ENCODE results near the gene SUFU. TPM values are rescaled to one million over a fixed set of nuclear protein-coding genes. Genes with fewer than 3 reads are reported as not detected.

The SUFU gene
- total and polyA plus RNA-seq, 2 of the 4 experiments (the other 2 are of a cell fraction), result 2.2 to 11.0 TPM

GRCh38 chr10:102457591-102458150, 46.1 kb upstream of the SUFU start:
- Histone ChIP-seq H2AK9ac (replicated peaks; ENCODE audit: low read depth, low read length, poor library complexity) (no peak overlapping the region), H4K5ac (ENCODE audit: low read depth, low read length) (no peak overlapping the region), H3K18ac (ENCODE audit: low read depth, low read length) (no peak overlapping the region), H3K14ac (replicated peaks; ENCODE audit: low read depth, low read length) (no peak overlapping the region), H3K4ac (ENCODE audit: low read depth, low read length) (no peak overlapping the region), H3K9me3 (ENCODE audit: control insufficient read depth, insufficient read depth, low read length) (no peaks in the 10 kb centered on the region), H3K36me3 (ENCODE audit: control insufficient read depth, insufficient read depth, low read length) (no peaks in the 10 kb centered on the region), H3K9ac (ENCODE audit: low read depth, low read length) (no peak overlapping the region), H2BK20ac (ENCODE audit: low read depth, low read length) (no peak overlapping the region), H2BK120ac (ENCODE audit: low read depth, low read length) (no peak overlapping the region), H3K4me1 (ENCODE audit: control insufficient read depth, insufficient read depth, low read length) (peaks cover 15% of the 10 kb centered on the region), H4K91ac (ENCODE audit: insufficient read depth, low read depth, low read length) (no peak overlapping the region), H3K4me2 (ENCODE audit: low read depth, low read length) (no peak overlapping the region), H3K56ac (ENCODE audit: extremely low read depth, insufficient read depth, low read length) (no peak overlapping the region), H3K27me3 (ENCODE audit: control insufficient read depth, insufficient read depth, low read length) (peaks cover 13% of the 10 kb centered on the region), H3K4me3 (ENCODE audit: insufficient read depth, low read depth, low read length) (no peak overlapping the region), H4K8ac (ENCODE audit: low read depth in 2 of 2, low read length in 2 of 2) (no peak overlapping the region), H4K20me1 (ENCODE audit: insufficient read depth, low read length) (no peaks in the 10 kb centered on the region; the same call in 1 of the 2 replicates), H2BK5ac (ENCODE audit: low read depth, low read length, poor library complexity, severe bottlenecking) (no peak overlapping the region), H2AFZ (replicated peaks; ENCODE audit: low read length, poor library complexity) (no peak overlapping the region), H3K9me1 (ENCODE audit: insufficient read depth, low read length) (peaks cover 15% of the 10 kb centered on the region), H2AK5ac (ENCODE audit: low read depth, low read length) (peak overlapping the region; percentile 10; the same call in 1 of the 2 replicates), H3K23ac (ENCODE audit: low read depth, low read length) (no peak overlapping the region), H2BK15ac (ENCODE audit: low read depth, low read length) (no peak overlapping the region), H3K27ac (ENCODE audit: insufficient read depth, low read length) (no peak overlapping the region), H3K79me1 (ENCODE audit: low read depth in 1 of 2, low read length in 2 of 2) (no peaks in the 10 kb centered on the region; a peak in 1 of 4 replicates)
- no TSS peak for BruUV-seq (replicated peaks)
- DNase-seq, result no peak
- dilution Hi-C loops (cut with HindIII; ENCODE audit: low sequenced_read_pairs, unreplicated experiment) (no loop called here), in situ Hi-C loops (cut with MboI; ENCODE audit: low sequenced_read_pairs) (no loop called here), intact Hi-C loops (cut with micrococcal nuclease) (no loop called here)
- WGBS, 2 experiments (ENCODE audit: extremely low coverage in 2 of 2, insufficient read length in 1 of 2), result 89% methylated on average over 7 of the region's 9 CpGs; no CpG with 5 or more reads in 1 of the 2 experiments
- no peak for ATAC-seq (ENCODE audit: low read depth)
- CTCF ChIA-PET, result no interaction called here
- TF ChIP-seq CEBPB (IDR thresholded peaks at IDR 0.05; ENCODE audit: low read depth, low read length) (no peak), RFX5 (IDR thresholded peaks at IDR 0.05; ENCODE audit: low read depth, low read length) (no peak), MXI1 (IDR thresholded peaks at IDR 0.05; ENCODE audit: borderline replicate concordance, low read depth, low read length) (no peak), BHLHE40 (IDR thresholded peaks at IDR 0.05; ENCODE audit: low read depth, low read length) (no peak), RCOR1 (IDR thresholded peaks at IDR 0.05; ENCODE audit: insufficient replicate concordance, low read length) (no peak), USF2 (IDR thresholded peaks at IDR 0.05; ENCODE audit: low read depth, low read length) (no peak), POLR2A (IDR thresholded peaks at IDR 0.05; ENCODE audit: low read depth, low read length) (no peak), CTCF (conservative IDR thresholded peaks at IDR 0.05; ENCODE audit: low read depth, low read length) (no peak), ELK1 (IDR thresholded peaks at IDR 0.05; ENCODE audit: borderline replicate concordance, low read depth, low read length) (no peak), SMC3 (IDR thresholded peaks at IDR 0.05; ENCODE audit: low read depth, low read length) (no peak)
- POLR2A ChIA-PET (ENCODE audit: unreplicated experiment), result no interaction called here

All from IMR-90 (cell line).